Activated CD8-positive, alpha-beta memory T cell treated with anti-CD3 and anti-CD28 coated beads for 48 hours (primary cell): ENCODE results near the gene C2CD2.

ENCODE experiments used
- DNase-seq, 3 experiments: peaks; one replicate each; pipeline ENCODE4 v3.0.0-alpha.2; 2020; ENCODE audit warnings: low read depth in 2 of 3, low spot score in 2 of 3

Gene C2CD2

GRCh38 chr21:41914965-41915364 lies 38.9 kb downstream of the C2CD2 start:
- no peak for DNase-seq

DNA sequence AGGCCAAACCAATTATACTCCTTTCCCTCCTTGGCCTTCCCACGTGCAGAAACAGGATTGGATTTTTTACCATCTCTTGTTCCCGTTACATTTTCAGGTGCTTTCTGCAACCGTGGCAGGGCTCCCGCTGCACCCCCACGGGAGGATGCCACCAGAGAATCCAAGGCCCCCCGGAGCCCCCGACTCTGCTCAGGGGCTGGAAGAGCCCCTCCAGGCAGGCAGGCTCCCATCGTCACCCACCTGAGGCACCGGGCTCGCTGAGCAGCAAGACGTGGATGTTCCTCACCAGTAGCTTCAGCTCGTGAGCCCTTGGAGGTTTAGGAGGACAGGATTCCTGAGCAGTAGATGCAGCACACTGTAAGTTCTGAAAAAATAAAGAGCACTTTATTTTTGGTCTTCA lies 39.5 kb downstream of the C2CD2 start:
- no peak for DNase-seq

DNA sequence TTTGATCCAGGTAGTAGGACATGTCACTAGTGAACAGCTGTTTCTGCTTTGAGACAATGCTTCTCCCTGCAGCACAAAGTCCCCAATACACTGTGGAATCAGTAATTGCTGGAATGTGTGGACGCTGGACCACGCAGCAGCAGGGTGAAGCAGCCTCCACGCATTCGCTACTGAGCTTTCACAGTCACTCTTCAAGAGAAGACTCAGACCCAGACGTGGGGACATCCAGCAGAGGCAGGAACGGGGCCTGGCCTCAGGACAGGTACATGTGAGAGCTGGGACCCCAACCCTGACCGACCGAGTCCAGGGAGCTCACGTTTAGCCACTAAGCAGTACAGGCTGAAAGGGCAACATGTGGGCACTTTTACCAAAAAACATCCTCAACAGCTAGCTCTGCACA lies 40.6 kb downstream of the C2CD2 start:
- no peak for DNase-seq

DNA sequence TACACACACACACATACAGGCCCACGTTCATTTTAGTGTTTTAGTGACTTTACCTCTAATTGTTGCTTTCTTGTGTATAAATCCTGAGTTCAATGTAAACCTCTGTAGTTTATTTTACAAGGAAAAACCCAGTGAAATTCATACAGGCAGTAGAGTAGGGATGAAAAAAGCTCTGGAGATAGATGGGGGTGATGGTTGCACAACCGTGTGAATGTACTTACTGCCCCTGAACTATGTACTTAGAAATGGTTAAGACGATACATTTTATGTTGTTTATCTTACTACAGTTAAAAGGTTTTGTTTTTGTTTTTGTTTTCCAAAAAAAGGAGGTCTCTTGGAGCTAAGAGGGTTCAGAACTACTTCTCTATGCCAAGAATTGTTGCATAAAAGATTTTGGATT lies 45.0 kb downstream of the C2CD2 start:
- no peak for DNase-seq

- DNase-seq, result no peak
Measured at GRCh38 chr21:41907496-41908258, 46.1 kb downstream of the C2CD2 start.

DNA sequence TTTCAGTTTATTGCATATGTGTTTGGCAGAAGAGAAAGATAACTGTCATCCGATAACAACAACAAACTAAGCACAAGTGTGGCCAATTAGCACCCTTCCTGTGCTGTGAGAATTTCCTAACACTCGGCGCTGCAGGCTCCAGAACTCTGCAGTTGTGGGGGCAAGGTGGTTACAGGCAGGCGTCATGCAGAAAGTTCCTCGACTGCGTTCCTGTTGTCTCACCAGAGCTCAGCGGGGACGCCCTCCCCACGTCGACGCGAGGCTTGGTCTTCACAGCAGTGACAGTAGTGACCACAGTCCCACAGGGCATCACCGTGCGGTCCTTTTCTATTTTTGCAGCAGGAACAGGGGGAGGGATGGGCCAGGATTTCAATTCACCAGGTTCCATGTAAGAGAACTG lies 47.0 kb downstream of the C2CD2 start:
- no peak for DNase-seq

- no peak for DNase-seq
Measured at GRCh38 chr21:41903559-41904351, 50.1 kb downstream of the C2CD2 start.

GRCh38 chr21:41902946-41903345 lies 50.9 kb downstream of the C2CD2 start:
- no peak for DNase-seq

DNA sequence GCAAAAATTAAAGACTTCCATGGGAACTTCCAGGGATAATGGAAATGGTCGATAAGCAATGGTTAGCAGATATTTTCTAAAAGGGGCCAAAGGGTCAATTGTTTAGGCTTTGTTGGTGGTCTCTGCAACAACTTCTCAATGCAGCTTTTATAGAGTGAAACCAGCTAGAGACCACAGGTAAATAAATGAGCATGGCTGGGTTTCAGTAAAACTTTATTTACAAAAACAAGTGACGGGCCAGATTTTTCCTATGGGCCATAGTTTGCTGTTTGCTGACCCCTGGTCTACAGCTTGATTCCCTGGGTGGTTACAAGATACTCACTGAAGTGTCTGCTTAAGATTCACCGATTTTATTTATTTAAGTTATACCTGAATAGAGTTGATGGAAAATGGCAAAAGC lies 52.0 kb downstream of the C2CD2 start:
- DNase-seq, result no peak

GRCh38 chr21:41901099-41901498 lies 52.7 kb downstream of the C2CD2 start:
- no peak for DNase-seq

- no peak for DNase-seq
Measured at GRCh38 chr21:41900401-41900800, 53.4 kb downstream of the C2CD2 start.

- DNase-seq, result peak in 2 of 3 experiments; percentile 41 to 47
Measured at GRCh38 chr21:41899426-41900202, 54.2 kb downstream of the C2CD2 start.

DNA sequence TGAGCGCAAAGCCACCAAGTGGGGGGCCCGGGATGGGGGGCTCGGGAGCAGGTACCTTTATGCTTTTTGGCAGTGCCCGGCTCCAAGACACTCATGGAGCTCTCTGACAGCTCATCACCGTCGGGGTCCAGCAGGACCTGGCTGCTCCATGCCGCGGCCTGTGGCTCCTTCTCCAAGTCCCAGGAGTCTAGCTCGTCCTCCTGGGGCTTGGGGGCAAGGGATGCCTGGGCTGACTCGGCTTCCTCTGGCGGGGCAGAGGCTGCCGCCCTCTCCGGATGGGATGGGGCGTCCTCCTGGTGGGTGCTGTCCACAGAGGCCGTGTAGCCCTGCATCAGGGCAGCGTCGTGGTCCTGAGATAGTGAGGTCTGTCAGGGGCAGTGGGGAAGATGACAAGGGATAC lies 54.8 kb downstream of the C2CD2 start:
- no peak for DNase-seq

DNA sequence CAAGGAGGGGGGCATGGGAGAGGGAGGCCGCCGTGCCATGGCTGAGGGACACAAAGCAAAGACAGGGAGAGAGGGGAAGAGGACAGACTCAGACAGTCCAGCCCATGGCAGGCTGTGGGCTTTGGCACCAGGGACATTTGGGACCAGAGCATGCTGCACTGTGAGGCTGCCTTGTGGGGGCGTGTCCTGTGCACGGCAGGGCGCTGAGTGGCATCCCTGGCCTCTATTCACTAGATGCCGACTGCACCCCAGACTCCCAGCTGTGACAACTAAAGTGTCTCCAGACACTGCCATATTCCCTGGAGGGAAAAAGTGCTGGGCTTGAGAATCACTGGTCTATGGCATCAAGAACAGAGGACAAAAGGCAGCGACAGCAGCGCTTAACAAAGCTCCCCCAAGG lies 56.1 kb downstream of the C2CD2 start:
- DNase-seq, result no peak

GRCh38 chr21:41897047-41897669 lies 56.7 kb downstream of the C2CD2 start:
- no peak for DNase-seq

DNA sequence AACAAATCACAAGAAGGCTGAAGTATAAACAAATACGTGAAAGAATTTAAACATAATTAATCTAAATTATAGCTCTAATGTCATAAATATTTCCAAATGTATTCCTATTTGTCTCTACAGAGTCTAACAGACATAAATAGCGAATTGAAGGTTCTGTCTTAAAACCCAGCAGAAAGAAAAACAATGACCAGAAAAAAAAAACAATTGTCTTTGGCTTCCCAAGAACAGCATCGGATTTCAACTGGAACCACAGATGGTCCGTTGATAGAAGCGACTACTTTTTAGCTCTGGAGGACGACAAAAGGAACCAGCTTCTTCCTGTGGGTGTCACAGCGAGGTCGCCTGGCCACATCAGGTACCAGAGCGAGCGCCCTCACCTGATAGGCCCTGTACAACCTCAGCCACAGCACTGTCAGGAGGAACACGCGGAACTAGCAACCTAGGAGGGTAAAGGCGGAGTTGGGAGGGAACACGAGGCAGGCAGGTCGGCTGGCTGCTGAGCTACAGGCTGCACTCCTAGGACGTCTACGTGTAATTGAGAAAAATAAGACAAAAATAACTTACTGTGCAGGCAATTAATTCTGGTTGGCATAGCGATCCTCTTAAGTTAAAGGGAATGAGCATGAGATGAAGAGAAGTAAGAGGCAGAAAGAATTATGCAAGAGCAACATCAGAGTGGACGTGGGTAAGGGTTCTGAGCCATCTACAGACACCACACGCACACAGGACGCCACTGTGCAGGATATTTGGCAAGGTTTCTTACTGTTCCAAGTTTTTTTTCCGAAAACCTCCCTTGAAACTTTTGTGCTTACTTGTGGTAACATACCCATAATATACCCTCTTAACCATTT lies 58.0 kb downstream of the C2CD2 start:
- no peak for DNase-seq

- DNase-seq, result no peak
Measured at GRCh38 chr21:41894922-41895557, 58.8 kb downstream of the C2CD2 start.

DNA sequence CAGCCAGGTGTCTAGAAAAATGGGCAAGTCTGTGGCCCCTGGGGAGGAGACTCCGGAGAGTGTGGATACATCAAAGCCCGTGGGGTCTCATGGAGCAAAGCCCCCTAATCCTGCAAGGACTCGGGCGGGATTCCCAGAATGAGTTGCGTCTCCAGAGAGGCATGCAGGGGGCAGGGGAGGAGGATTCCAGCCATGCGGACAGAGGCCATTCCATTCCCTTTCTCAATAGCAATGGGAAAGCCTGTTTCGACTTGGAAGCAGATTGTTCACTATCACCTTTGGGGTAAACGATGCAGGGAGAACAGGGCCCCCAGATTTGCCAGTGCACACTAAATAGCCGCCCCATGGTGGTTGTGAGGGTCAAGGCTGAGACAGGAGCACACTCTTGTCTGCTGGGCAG lies 59.3 kb downstream of the C2CD2 start:
- DNase-seq, result no peak

- DNase-seq, result no peak
Measured at GRCh38 chr21:41892726-41893125, 61.1 kb downstream of the C2CD2 start.

DNA sequence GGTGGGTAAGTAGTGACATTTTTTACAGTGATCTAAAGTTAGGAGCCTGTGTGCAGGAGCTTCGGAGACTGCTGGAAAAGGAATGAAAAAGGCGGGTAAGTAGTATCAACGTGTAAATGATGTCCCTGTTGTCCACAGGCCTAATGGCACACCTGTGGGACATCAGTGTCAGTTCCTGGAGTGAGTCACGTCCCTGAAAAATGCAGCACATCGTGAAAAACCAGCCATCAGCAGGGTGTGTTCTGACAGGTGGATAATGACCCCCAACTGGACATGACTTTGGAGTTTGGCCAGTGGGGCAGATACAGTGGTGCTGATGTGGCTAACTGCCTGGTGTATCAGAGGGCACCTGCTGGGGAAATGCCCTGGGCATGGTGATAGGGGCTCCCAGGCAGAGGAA lies 62.7 kb downstream of the C2CD2 start:
- DNase-seq, result no peak
